GM23338 (cell line): ENCODE data around the gene TMEM151B. TPM values are rescaled to one million over a fixed set of nuclear protein-coding genes. Genes with fewer than 3 reads are reported as not detected.

Experiments
- ATAC-seq: fragments of 200-7000 bp; cut with Tn5 transposase; 3 replicates; pipeline ENCODE4 v1.9.1; 2020
- DNase-seq: peaks from one replicate; pipeline ENCODE4 v3.0.0-alpha.2; 2015; ENCODE audit warnings: low spot score
- H2AFZ ChIP-seq: fragments of 200-600 bp; sonication (generic); 2 replicates; pipeline ENCODE4 v1.8.0; 2016; ENCODE audit warnings: antibody characterized with exemption, mild to moderate bottlenecking, moderate library complexity
- H3F3A ChIP-seq: fragments of 200-600 bp; sonication (generic); replicated peaks from 2 replicates; pipeline ENCODE4 v1.8.0; 2017; ENCODE audit warnings: antibody characterized with exemption, mixed run types, low read depth
- H3K27ac ChIP-seq: fragments of 200-600 bp; sonication (generic); 2 replicates; pipeline ENCODE4 v1.6.1; 2016; ENCODE audit warnings: low read depth
- H3K27me3 ChIP-seq: fragments of 200-600 bp; sonication (generic); 2 replicates; pipeline ENCODE4 v1.8.0; 2016; ENCODE audit warnings: mild to moderate bottlenecking, mixed run types, moderate library complexity; ENCODE audit not compliant: insufficient read depth
- H3K36me3 ChIP-seq: fragments of 200-600 bp; sonication (generic); 2 replicates; pipeline ENCODE4 v1.8.0; 2016; ENCODE audit warnings: mild to moderate bottlenecking; ENCODE audit not compliant: insufficient read depth
- H3K4me1 ChIP-seq: fragments of 200-600 bp; sonication (generic); 2 replicates; pipeline ENCODE4 v1.8.0; 2016; ENCODE audit warnings: mild to moderate bottlenecking, moderate library complexity; ENCODE audit not compliant: insufficient read depth
- H3K4me2 ChIP-seq: fragments of 200-600 bp; sonication (generic); 2 replicates; pipeline ENCODE4 v1.7.1; 2017; ENCODE audit warnings: mixed run types
- H3K4me3 ChIP-seq: fragments of 200-600 bp; sonication (generic); 2 replicates; pipeline ENCODE4 v1.6.1; 2016; ENCODE audit warnings: mixed run types
- H3K79me2 ChIP-seq: fragments of 200-600 bp; sonication (generic); replicated peaks from 2 replicates; pipeline ENCODE4 v1.8.0; 2017; ENCODE audit warnings: mild to moderate bottlenecking; ENCODE audit not compliant: insufficient read depth
- H3K9me2 ChIP-seq: fragments of 200-600 bp; sonication (generic); 2 replicates; pipeline ENCODE4 v1.8.0; 2017; ENCODE audit not compliant: insufficient read depth
- H4K20me1 ChIP-seq: fragments of 200-600 bp; sonication (generic); replicated peaks from 2 replicates; pipeline ENCODE4 v1.8.0; 2017; ENCODE audit warnings: mild to moderate bottlenecking; ENCODE audit not compliant: insufficient read depth
- H3K27ac Mint-ChIP-seq: 2 replicates; pipeline ENCODE4 v1.8.0; 2020; ENCODE audit warnings: inconsistent platforms, mild to moderate bottlenecking, moderate library complexity, mixed read lengths
- H3K27me3 Mint-ChIP-seq: 3 replicates; pipeline ENCODE4 v1.8.0; 2022; ENCODE audit warnings: low read depth, mild to moderate bottlenecking, moderate library complexity, mixed read lengths, inconsistent platforms; ENCODE audit not compliant: insufficient read depth, poor library complexity
- H3K36me3 Mint-ChIP-seq: 3 replicates; pipeline ENCODE4 v1.8.0; 2021; ENCODE audit warnings: low read depth, mild to moderate bottlenecking, inconsistent platforms, moderate library complexity, mixed read lengths
- H3K4me1 Mint-ChIP-seq: 3 replicates; pipeline ENCODE4 v1.8.0; 2020; ENCODE audit warnings: mild to moderate bottlenecking, inconsistent platforms, mixed read lengths
- H3K4me3 Mint-ChIP-seq: 3 replicates; pipeline ENCODE4 v1.8.0; 2021; ENCODE audit warnings: moderate library complexity, mild to moderate bottlenecking, inconsistent platforms, mixed read lengths
- H3K9me3 Mint-ChIP-seq: 3 replicates; pipeline ENCODE4 v1.8.0; 2020; ENCODE audit warnings: moderate library complexity, mild to moderate bottlenecking, inconsistent platforms, mixed read lengths
- CREB1 ChIP-seq: fragments of 250-450 bp; sonication (Bioruptor Pico); IDR thresholded peaks from 2 replicates; pipeline ENCODE4 v1.5.0; 2020; ENCODE audit warnings: low read depth, mild to moderate bottlenecking, moderate library complexity
- EZH2 ChIP-seq: fragments of 200-600 bp; sonication (generic); IDR thresholded peaks from one replicate; pipeline ENCODE4 v1.8.0; 2017; ENCODE audit warnings: antibody characterized with exemption, mild to moderate bottlenecking, low read depth; ENCODE audit not compliant: unreplicated experiment
- polyA plus RNA-seq: library from polyadenylated mRNA; unstranded; fragments of >200 nt; fragmentation: Nextera tagmentation; extraction: Ambion mirVana; gene quantifications from 2 replicates; pipeline ENCODE4 v1.2.1, GENCODE V29; 2016
- total RNA-seq: library from RNA; depleted of rRNA; stranded (reverse); fragments of >200 nt; shearing (Covaris generic); gene quantifications from 2 replicates; pipeline ENCODE4 v1.2.3, GENCODE V29; 2014
- TF ChIP-seq, protein P1 (sequence below): IDR thresholded peaks from 2 replicates; pipeline ENCODE4 v1.6.1; 2016; ENCODE audit warnings: antibody characterized with exemption
- TF ChIP-seq, protein P2 (sequence below), 2 experiments: fragments of 200-600 bp in 1 of 2; sonication (generic) in 1 of 2; conservative IDR thresholded peaks; 2 replicates each; pipeline versions ENCODE4 v1.5.1 to v1.6.1; 2016 to 2017; ENCODE audit warnings: antibody characterized with exemption in 2 of 2, low read depth in 2 of 2, mild to moderate bottlenecking in 2 of 2, moderate library complexity in 1 of 2
- TF ChIP-seq, protein P3 (sequence below): fragments of 250-450 bp; sonication (Bioruptor Pico); IDR thresholded peaks from 2 replicates; pipeline ENCODE4 v1.5.0; 2020; ENCODE audit warnings: mild to moderate bottlenecking, moderate library complexity

The TMEM151B gene
- total and polyA plus RNA-seq, 2 experiments from 2014 or later = 0.91 to 14.6 TPM

DNA sequence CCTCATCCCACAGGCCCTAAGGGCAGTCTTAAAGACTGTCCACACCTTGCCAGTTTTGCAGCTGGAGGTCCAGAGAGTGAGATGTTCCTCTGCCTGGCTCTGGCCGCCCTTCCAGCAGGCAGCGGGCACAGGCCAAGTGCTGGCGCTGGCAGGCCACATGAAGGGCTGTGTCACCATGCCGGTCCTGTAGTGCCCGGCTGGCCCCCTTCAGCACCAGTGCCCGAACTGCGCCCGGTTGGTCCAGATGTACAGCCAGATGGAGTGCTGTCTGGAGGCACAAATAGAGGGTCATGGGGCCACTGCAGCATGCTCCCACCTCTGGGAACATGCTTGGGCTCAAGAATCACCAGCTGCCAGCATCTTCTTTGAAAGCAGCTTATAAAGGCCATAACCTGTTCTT, 8.7 kb upstream of the TMEM151B start:
- DNase-seq (no peak), ATAC-seq (no peak)
- no peak overlapping the region for H3K4me3 ChIP-seq
- no peak overlapping the region for H2AFZ ChIP-seq
- Mint-ChIP-seq H3K4me3 (no peak overlapping the region), H3K4me1 (peaks cover 41% of the 10 kb centered on the region), H3K36me3 (peaks cover 20% of the 10 kb centered on the region), H3K27me3 (peaks cover 33% of the 10 kb centered on the region), H3K27ac (no peak overlapping the region), H3K9me3 (peaks cover 3% of the 10 kb centered on the region; the same call in 1 of the 3 replicates)
- no peak overlapping the region for H3K4me2 ChIP-seq
- H3K9me2 ChIP-seq = no peaks in the 10 kb centered on the region
- peaks cover 9% of the 10 kb centered on the region; the same call in 1 of the 2 replicates for H3K79me2 ChIP-seq
- peaks cover 9% of the 10 kb centered on the region; the same call in 1 of the 2 replicates for H3F3A ChIP-seq
- no peak overlapping the region for H3K27ac ChIP-seq
- no peaks in the 10 kb centered on the region for H3K36me3 ChIP-seq
- H4K20me1 ChIP-seq = peaks cover 6% of the 10 kb centered on the region; the same call in 1 of the 2 replicates
- no peak for TF ChIP-seq CREB1 (CRISPR knock-in tag)
- TF ChIP-seq, protein P1, sequence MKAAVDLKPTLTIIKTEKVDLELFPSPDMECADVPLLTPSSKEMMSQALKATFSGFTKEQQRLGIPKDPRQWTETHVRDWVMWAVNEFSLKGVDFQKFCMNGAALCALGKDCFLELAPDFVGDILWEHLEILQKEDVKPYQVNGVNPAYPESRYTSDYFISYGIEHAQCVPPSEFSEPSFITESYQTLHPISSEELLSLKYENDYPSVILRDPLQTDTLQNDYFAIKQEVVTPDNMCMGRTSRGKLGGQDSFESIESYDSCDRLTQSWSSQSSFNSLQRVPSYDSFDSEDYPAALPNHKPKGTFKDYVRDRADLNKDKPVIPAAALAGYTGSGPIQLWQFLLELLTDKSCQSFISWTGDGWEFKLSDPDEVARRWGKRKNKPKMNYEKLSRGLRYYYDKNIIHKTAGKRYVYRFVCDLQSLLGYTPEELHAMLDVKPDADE = no peak
- TF ChIP-seq, protein P2, sequence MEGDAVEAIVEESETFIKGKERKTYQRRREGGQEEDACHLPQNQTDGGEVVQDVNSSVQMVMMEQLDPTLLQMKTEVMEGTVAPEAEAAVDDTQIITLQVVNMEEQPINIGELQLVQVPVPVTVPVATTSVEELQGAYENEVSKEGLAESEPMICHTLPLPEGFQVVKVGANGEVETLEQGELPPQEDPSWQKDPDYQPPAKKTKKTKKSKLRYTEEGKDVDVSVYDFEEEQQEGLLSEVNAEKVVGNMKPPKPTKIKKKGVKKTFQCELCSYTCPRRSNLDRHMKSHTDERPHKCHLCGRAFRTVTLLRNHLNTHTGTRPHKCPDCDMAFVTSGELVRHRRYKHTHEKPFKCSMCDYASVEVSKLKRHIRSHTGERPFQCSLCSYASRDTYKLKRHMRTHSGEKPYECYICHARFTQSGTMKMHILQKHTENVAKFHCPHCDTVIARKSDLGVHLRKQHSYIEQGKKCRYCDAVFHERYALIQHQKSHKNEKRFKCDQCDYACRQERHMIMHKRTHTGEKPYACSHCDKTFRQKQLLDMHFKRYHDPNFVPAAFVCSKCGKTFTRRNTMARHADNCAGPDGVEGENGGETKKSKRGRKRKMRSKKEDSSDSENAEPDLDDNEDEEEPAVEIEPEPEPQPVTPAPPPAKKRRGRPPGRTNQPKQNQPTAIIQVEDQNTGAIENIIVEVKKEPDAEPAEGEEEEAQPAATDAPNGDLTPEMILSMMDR (conservative IDR thresholded peaks at IDR 0.05; ENCODE audit: low read depth in 2 of 2) = no peak
- TF ChIP-seq, protein P3, sequence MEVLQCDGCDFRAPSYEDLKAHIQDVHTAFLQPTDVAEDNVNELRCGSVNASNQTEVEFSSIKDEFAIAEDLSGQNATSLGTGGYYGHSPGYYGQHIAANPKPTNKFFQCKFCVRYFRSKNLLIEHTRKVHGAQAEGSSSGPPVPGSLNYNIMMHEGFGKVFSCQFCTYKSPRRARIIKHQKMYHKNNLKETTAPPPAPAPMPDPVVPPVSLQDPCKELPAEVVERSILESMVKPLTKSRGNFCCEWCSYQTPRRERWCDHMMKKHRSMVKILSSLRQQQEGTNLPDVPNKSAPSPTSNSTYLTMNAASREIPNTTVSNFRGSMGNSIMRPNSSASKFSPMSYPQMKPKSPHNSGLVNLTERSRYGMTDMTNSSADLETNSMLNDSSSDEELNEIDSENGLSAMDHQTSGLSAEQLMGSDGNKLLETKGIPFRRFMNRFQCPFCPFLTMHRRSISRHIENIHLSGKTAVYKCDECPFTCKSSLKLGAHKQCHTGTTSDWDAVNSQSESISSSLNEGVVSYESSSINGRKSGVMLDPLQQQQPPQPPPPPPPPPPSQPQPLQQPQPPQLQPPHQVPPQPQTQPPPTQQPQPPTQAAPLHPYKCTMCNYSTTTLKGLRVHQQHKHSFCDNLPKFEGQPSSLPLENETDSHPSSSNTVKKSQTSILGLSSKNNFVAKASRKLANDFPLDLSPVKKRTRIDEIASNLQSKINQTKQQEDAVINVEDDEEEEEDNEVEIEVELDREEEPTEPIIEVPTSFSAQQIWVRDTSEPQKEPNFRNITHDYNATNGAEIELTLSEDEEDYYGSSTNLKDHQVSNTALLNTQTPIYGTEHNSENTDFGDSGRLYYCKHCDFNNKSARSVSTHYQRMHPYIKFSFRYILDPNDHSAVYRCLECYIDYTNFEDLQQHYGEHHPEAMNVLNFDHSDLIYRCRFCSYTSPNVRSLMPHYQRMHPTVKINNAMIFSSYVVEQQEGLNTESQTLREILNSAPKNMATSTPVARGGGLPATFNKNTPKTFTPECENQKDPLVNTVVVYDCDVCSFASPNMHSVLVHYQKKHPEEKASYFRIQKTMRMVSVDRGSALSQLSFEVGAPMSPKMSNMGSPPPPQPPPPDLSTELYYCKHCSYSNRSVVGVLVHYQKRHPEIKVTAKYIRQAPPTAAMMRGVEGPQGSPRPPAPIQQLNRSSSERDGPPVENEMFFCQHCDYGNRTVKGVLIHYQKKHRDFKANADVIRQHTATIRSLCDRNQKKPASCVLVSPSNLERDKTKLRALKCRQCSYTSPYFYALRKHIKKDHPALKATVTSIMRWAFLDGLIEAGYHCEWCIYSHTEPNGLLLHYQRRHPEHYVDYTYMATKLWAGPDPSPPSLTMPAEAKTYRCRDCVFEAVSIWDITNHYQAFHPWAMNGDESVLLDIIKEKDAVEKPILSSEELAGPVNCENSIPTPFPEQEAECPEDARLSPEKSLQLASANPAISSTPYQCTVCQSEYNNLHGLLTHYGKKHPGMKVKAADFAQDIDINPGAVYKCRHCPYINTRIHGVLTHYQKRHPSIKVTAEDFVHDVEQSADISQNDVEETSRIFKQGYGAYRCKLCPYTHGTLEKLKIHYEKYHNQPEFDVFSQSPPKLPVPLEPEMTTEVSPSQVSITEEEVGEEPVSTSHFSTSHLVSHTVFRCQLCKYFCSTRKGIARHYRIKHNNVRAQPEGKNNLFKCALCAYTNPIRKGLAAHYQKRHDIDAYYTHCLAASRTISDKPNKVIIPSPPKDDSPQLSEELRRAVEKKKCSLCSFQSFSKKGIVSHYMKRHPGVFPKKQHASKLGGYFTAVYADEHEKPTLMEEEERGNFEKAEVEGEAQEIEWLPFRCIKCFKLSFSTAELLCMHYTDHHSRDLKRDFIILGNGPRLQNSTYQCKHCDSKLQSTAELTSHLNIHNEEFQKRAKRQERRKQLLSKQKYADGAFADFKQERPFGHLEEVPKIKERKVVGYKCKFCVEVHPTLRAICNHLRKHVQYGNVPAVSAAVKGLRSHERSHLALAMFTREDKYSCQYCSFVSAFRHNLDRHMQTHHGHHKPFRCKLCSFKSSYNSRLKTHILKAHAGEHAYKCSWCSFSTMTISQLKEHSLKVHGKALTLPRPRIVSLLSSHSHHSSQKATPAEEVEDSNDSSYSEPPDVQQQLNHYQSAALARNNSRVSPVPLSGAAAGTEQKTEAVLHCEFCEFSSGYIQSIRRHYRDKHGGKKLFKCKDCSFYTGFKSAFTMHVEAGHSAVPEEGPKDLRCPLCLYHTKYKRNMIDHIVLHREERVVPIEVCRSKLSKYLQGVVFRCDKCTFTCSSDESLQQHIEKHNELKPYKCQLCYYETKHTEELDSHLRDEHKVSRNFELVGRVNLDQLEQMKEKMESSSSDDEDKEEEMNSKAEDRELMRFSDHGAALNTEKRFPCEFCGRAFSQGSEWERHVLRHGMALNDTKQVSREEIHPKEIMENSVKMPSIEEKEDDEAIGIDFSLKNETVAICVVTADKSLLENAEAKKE (CRISPR knock-in tag) = no peak
- no peak for TF ChIP-seq EZH2
- peaks cover 17% of the 10 kb centered on the region for H3K4me1 ChIP-seq
- peaks cover 5% of the 10 kb centered on the region; the same call in 1 of the 2 replicates for H3K27me3 ChIP-seq
